H1 (cell line): ENCODE data around the gene SPATA7. TPM values are rescaled to one million over a fixed set of nuclear protein-coding genes. Genes with fewer than 3 reads are reported as not detected.

ENCODE experiments used
- CTCF ChIA-PET: fragments of 300-600 bp; sonication (Branson Sonifier 250); formaldehyde crosslinking; loops from one replicate; lab custom pipeline; 2021; ENCODE audit not compliant: partially characterized antibody; lab: Charles Lee
- POLR2A ChIA-PET: fragments of 300-600 bp; sonication (Branson Sonifier 250); formaldehyde crosslinking; loops from one replicate; lab custom pipeline; 2021; ENCODE audit warnings: inconsistent platforms; ENCODE audit not compliant: partially characterized antibody; lab: Charles Lee
- DNase-seq, 2 experiments: peaks; one replicate each; pipeline versions ENCODE4 v3.0.0 to v3.0.0-alpha.2; 2010 to 2022; ENCODE audit warnings: low spot score in 2 of 2, low read depth in 1 of 2, mixed read lengths in 1 of 2
- FAIRE-seq: peaks from 2 replicates; lab custom pipeline; 2011; peaks lifted over from hg19 to GRCh38; lab: Jason Lieb, UNC
- H2AFZ ChIP-seq: 2 replicates; pipeline ENCODE4 v1.8.1; 2012; ENCODE audit warnings: low read length, inconsistent platforms
- H2AK5ac ChIP-seq: 2 replicates; pipeline ENCODE4 v1.6.1; 2013; ENCODE audit warnings: low read depth, low read length
- H2BK120ac ChIP-seq: replicated peaks from 2 replicates; pipeline ENCODE3; 2013; ENCODE audit warnings: low read depth, low read length, inconsistent platforms
- H2BK12ac ChIP-seq: 2 replicates; pipeline ENCODE4 v1.6.1; 2013; ENCODE audit warnings: low read depth, low read length
- H2BK15ac ChIP-seq: 2 replicates; pipeline ENCODE4 v1.6.1; 2013; ENCODE audit warnings: low read length
- H2BK20ac ChIP-seq: 2 replicates; pipeline ENCODE4 v1.6.1; 2013; ENCODE audit warnings: low read length
- H2BK5ac ChIP-seq: 2 replicates; pipeline ENCODE4 v1.6.1; 2013; ENCODE audit warnings: low read depth, low read length
- H3K14ac ChIP-seq: 2 replicates; pipeline ENCODE4 v1.6.1; 2013; ENCODE audit warnings: inconsistent platforms; ENCODE audit not compliant: insufficient read length
- H3K18ac ChIP-seq: 2 replicates; pipeline ENCODE4 v1.6.1; 2013; ENCODE audit warnings: low read length; ENCODE audit errors: extremely low read depth
- H3K23ac ChIP-seq: 2 replicates; pipeline ENCODE4 v1.6.1; 2013; ENCODE audit warnings: inconsistent platforms; ENCODE audit not compliant: insufficient read length
- H3K23me2 ChIP-seq: 2 replicates; pipeline ENCODE4 v1.6.1; 2013; ENCODE audit warnings: low read depth, low read length
- H3K27ac ChIP-seq: 2 replicates; pipeline ENCODE4 v1.6.1; 2011; ENCODE audit warnings: low read depth, low read length, inconsistent platforms
- H3K27me3 ChIP-seq, 4 experiments: replicated peaks in 1 of 4; 1 replicate in 1 of 4; 2 replicates in 3 of 4; pipeline versions ENCODE4 v1.6.1 to v1.8.1; 2011 to 2013; ENCODE audit warnings: low read length in 3 of 4, mild to moderate bottlenecking in 3 of 4, inconsistent platforms in 2 of 4, mixed read lengths in 2 of 4, moderate library complexity in 1 of 4; ENCODE audit not compliant: control insufficient read depth in 3 of 4, insufficient read depth in 3 of 4; ENCODE audit errors: extremely low read depth in 1 of 4
- H3K36me3 ChIP-seq, 4 experiments: 2 replicates each; pipeline versions ENCODE4 v1.6.1 to v1.8.1; 2011 to 2013; ENCODE audit warnings: mild to moderate bottlenecking in 4 of 4, low read length in 3 of 4, moderate library complexity in 2 of 4, control low read depth in 1 of 4, inconsistent platforms in 1 of 4; ENCODE audit not compliant: insufficient read depth in 4 of 4, control insufficient read depth in 2 of 4
- H3K4ac ChIP-seq: replicated peaks from 2 replicates; pipeline ENCODE3; 2013; ENCODE audit warnings: low read length, low read depth, mixed read lengths, inconsistent platforms; ENCODE audit not compliant: insufficient read length
- H3K4me1 ChIP-seq, 4 experiments: replicated peaks in 1 of 4; 1 replicate in 1 of 4; 2 replicates in 3 of 4; pipeline versions ENCODE4 v1.6.1 to v1.8.1; 2011 to 2013; ENCODE audit warnings: low read length in 3 of 4, inconsistent platforms in 2 of 4, mixed read lengths in 1 of 4; ENCODE audit not compliant: insufficient read depth in 4 of 4, control insufficient read depth in 3 of 4
- H3K4me2 ChIP-seq, 2 experiments: 2 replicates each; pipeline versions ENCODE4 v1.6.1 to v1.8.1; 2011 to 2013; ENCODE audit warnings: low read depth in 2 of 2, low read length in 2 of 2, control low read depth in 1 of 2, inconsistent platforms in 1 of 2, mild to moderate bottlenecking in 1 of 2; ENCODE audit not compliant: insufficient read depth in 1 of 2
- H3K4me3 ChIP-seq, 4 experiments: fragments of 200-600, 300-600 bp in 1 of 4; sonication (generic), shearing (Covaris generic), sonication (Bioruptor Twin) in 1 of 4; 2 replicates each; pipeline versions ENCODE4 v1.5.1 to v1.8.1; 2011 to 2016; ENCODE audit warnings: low read length in 4 of 4, low read depth in 3 of 4, control low read depth in 2 of 4, inconsistent platforms in 2 of 4, mild to moderate bottlenecking in 2 of 4, mixed read lengths in 1 of 4, moderate library complexity in 1 of 4; ENCODE audit not compliant: insufficient read depth in 2 of 4; ENCODE audit errors: extremely low read depth in 1 of 4
- H3K56ac ChIP-seq: replicated peaks from 2 replicates; pipeline ENCODE3; 2013; ENCODE audit warnings: low read depth, mild to moderate bottlenecking, mixed read lengths, low read length, inconsistent platforms; ENCODE audit not compliant: insufficient read length
- H3K79me1 ChIP-seq: 2 replicates; pipeline ENCODE4 v1.6.1; 2013; ENCODE audit warnings: low read depth, low read length, control low read depth
- H3K79me2 ChIP-seq, 2 experiments: 2 replicates each; pipeline versions ENCODE4 v1.6.1 to v1.8.1; 2012 to 2013; ENCODE audit warnings: low read length in 2 of 2, mild to moderate bottlenecking in 2 of 2, inconsistent platforms in 1 of 2; ENCODE audit not compliant: insufficient read depth in 2 of 2, control insufficient read depth in 1 of 2
- H3K9ac ChIP-seq, 4 experiments: replicated peaks in 1 of 4; 1 replicate in 1 of 4; 2 replicates in 3 of 4; pipeline versions ENCODE4 v1.6.1 to v1.8.1; 2011 to 2013; ENCODE audit warnings: low read depth in 3 of 4, low read length in 3 of 4, control low read depth in 2 of 4, mild to moderate bottlenecking in 2 of 4, moderate library complexity in 2 of 4, inconsistent platforms in 1 of 4; ENCODE audit errors: extremely low read depth in 1 of 4
- H3K9me3 ChIP-seq, 2 experiments: 2 replicates each; pipeline versions ENCODE4 v1.6.1 to v1.8.1; 2012 to 2013; ENCODE audit warnings: mild to moderate bottlenecking in 2 of 2, moderate library complexity in 2 of 2, control low read depth in 1 of 2, inconsistent platforms in 1 of 2, low read depth in 1 of 2, low read length in 1 of 2, mixed read lengths in 1 of 2; ENCODE audit not compliant: insufficient read depth in 2 of 2
- H4K20me1 ChIP-seq, 2 experiments: replicated peaks in 1 of 2; 2 replicates each; pipeline versions ENCODE3 to v1.8.1; 2011 to 2013; ENCODE audit warnings: inconsistent platforms in 2 of 2, low read length in 2 of 2, mild to moderate bottlenecking in 1 of 2; ENCODE audit not compliant: insufficient read depth in 2 of 2, control insufficient read depth in 1 of 2
- H4K5ac ChIP-seq: 2 replicates; pipeline ENCODE4 v1.6.1; 2013; ENCODE audit warnings: low read length, low read depth, mixed read lengths, inconsistent platforms; ENCODE audit not compliant: insufficient read length
- H4K8ac ChIP-seq: 2 replicates; pipeline ENCODE4 v1.8.0; 2013; ENCODE audit warnings: mild to moderate bottlenecking, moderate library complexity, low read length, inconsistent platforms; ENCODE audit not compliant: insufficient read depth; ENCODE audit errors: extremely low read depth
- H4K91ac ChIP-seq: replicated peaks from 2 replicates; pipeline ENCODE3; 2013; ENCODE audit warnings: low read length, mixed read lengths, inconsistent platforms; ENCODE audit not compliant: insufficient read length
- CBX8 ChIP-seq: fragments of 300-800, 300-1000 bp; sonication (generic); IDR thresholded peaks from 2 replicates; pipeline ENCODE4 v1.7.1; 2016; ENCODE audit warnings: low read depth, low read length, borderline replicate concordance
- CHD2 ChIP-seq: IDR thresholded peaks from 2 replicates; pipeline ENCODE4 v1.6.1; 2012; ENCODE audit warnings: low read length, improper control_type of control experiment
- GTF2F1 ChIP-seq: IDR thresholded peaks from 2 replicates; pipeline ENCODE4 v1.6.1; 2012; ENCODE audit warnings: low read depth, low read length, improper control_type of control experiment, borderline replicate concordance
- JUND ChIP-seq: IDR thresholded peaks from 2 replicates; pipeline ENCODE4 v1.6.1; 2011; ENCODE audit warnings: mild to moderate bottlenecking, improper control_type of control experiment, low read length
- NRF1 ChIP-seq: IDR thresholded peaks from 2 replicates; pipeline ENCODE4 v1.6.1; 2011; ENCODE audit warnings: mild to moderate bottlenecking, low read depth, low read length, improper control_type of control experiment
- RAD21 ChIP-seq, 2 experiments: IDR thresholded peaks in 1 of 2; conservative IDR thresholded peaks in 1 of 2; 2 replicates each; pipeline ENCODE4 v1.6.1; 2011; ENCODE audit warnings: low read depth in 2 of 2, low read length in 2 of 2, improper control_type of control experiment in 1 of 2, inconsistent platforms in 1 of 2, mild to moderate bottlenecking in 1 of 2, moderate library complexity in 1 of 2
- RNF2 ChIP-seq: fragments of 200-900, 300-1000 bp; sonication (generic); IDR thresholded peaks from 2 replicates; pipeline ENCODE4 v1.7.1; 2016; ENCODE audit warnings: borderline replicate concordance, low read depth, mild to moderate bottlenecking, antibody characterized with exemption, low read length; ENCODE audit not compliant: poor library complexity, severe bottlenecking; ENCODE audit errors: missing control alignments
- ZNF274 ChIP-seq: IDR thresholded peaks from 2 replicates; pipeline ENCODE4 v1.7.0; 2012; ENCODE audit warnings: low read length, borderline replicate concordance; ENCODE audit errors: extremely low read depth
- WGBS, 2 experiments: shearing (Covaris generic) in 1 of 2; methylation state at CpG; one replicate each; pipeline versions ENCODE4 v1.1.6 to v1.1.7; 2013 to 2015; ENCODE audit warnings: low lambda C conversion rate in 2 of 2, mixed read lengths in 2 of 2, inconsistent platforms in 1 of 2, low coverage in 1 of 2, missing lambda C conversion rate in 1 of 2; ENCODE audit not compliant: insufficient replicate concordance in 2 of 2, insufficient coverage in 1 of 2, insufficient read length in 1 of 2; ENCODE audit errors: extremely low coverage in 1 of 2, missing lambda C conversion rate in 1 of 2; 5-methylcytosine and 5-hydroxymethylcytosine counted together
- polyA plus RNA-seq, 7 experiments: library from polyadenylated mRNA; depleted of rRNA in 3 of 7; stranded (reverse) in 5 of 7; unstranded in 2 of 7; fragments of >200 nt in 5 of 7; fragments of 200-250 nt in 2 of 7; gene quantifications; 1 replicate in 5 of 7; 2 replicates in 1 of 7; 4 replicates in 1 of 7; pipeline versions ENCODE4 v1.2.1 to v1.2.3, GENCODE V29; 2011 to 2013; ENCODE audit warnings: missing spikeins in 2 of 7, mixed read lengths in 2 of 7
- total RNA-seq: library from RNA; stranded (reverse); fragmentation: NEBNext Ultra II Directional; extraction: Animal tissue kit (Norgen Biotek cat#: 25700); gene quantifications from 2 replicates; pipeline ENCODE4 v1.2.1, GENCODE V29; 2021
- TF ChIP-seq, protein P1 (sequence below): IDR thresholded peaks from 2 replicates; pipeline ENCODE4 v1.6.1; 2011; ENCODE audit warnings: low read depth, mild to moderate bottlenecking, low read length; ENCODE audit not compliant: insufficient read depth
- TF ChIP-seq, protein P2 (sequence below): IDR thresholded peaks from 2 replicates; pipeline ENCODE4 v1.6.1; 2011; ENCODE audit warnings: low read length, improper control_type of control experiment

The SPATA7 gene
- total and polyA plus RNA-seq, 2 of the 8 experiments (the other 6 are each of a cell fraction or from before 2014, with no cell fraction given): 3.8 to 6.7 TPM

DNA sequence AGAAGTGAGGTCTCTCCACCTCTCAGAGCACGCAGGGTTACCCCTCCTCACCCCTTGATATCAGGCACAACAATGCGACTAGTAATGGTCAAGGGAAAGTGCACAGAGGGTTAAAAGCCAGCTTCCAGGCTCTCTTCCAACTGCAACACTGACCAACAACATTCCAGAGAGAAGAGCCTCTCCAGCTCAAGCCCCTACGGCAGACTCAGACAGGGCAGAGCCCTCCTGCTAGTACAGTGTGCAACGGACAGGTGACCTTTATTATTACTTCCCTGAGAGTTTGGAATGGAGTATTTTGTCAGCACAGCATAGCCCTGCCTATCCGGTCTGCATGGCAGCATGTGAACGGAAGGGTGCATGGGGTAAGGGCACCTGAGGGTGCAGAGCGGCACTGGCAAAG is 96.3 kb downstream of the SPATA7 start:
- peaks cover 2 to 20% (median 11%) of the 10 kb centered on the region in 4 experiments; a peak in 7 of 8 replicates for H3K36me3 ChIP-seq
- TF ChIP-seq RAD21 (IDR thresholded peaks at IDR 0.05 in 1 of 2, conservative IDR thresholded peaks at IDR 0.05 in 1 of 2; ENCODE audit: low read depth in 2 of 2, low read length in 2 of 2) (no peak), NRF1 (no peak), GTF2F1 (no peak), RNF2 (no peak), CBX8 (no peak), JUND (no peak), ZNF274 (no peak), CHD2 (no peak)
- TF ChIP-seq, protein P1, sequence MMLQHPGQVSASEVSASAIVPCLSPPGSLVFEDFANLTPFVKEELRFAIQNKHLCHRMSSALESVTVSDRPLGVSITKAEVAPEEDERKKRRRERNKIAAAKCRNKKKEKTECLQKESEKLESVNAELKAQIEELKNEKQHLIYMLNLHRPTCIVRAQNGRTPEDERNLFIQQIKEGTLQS: no peak
- TF ChIP-seq, protein P2, sequence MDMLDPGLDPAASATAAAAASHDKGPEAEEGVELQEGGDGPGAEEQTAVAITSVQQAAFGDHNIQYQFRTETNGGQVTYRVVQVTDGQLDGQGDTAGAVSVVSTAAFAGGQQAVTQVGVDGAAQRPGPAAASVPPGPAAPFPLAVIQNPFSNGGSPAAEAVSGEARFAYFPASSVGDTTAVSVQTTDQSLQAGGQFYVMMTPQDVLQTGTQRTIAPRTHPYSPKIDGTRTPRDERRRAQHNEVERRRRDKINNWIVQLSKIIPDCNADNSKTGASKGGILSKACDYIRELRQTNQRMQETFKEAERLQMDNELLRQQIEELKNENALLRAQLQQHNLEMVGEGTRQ: no peak

More for the DNA sequence above, 96.3 kb downstream of the SPATA7 start:
- Histone ChIP-seq H3K56ac (no peak overlapping the region), H3K79me2 (no peaks in the 10 kb centered on the region), H2BK12ac (peak overlapping the region; percentile 71; the same call in 1 of the 2 replicates), H3K14ac (peak overlapping the region; percentile 83), H3K4me3 (no peak overlapping the region), H4K91ac (peak overlapping the region; percentile 98), H4K8ac (no peak overlapping the region; the same call in 1 of the 2 replicates), H3K23ac (no peak overlapping the region), H3K18ac (peak overlapping the region; percentile 86), H3K9me3 (no peaks in the 10 kb centered on the region), H2BK120ac (peak overlapping the region; percentile 95), H3K27ac (0 out of 2 replicates have a peak overlapping the region, but pooled peaks have one; percentile 15), H3K4ac (peak overlapping the region; percentile 93), H2AK5ac (peak overlapping the region; percentile 90; the same call in 1 of the 2 replicates), H3K23me2 (no peaks in the 10 kb centered on the region; the same call in 1 of the 2 replicates), H3K9ac (no peak overlapping the region), H2BK15ac (0 out of 2 replicates have a peak overlapping the region, but pooled peaks have one; percentile 88), H3K4me2 (peak overlapping the region in 1 of 2 experiments; percentile 9; a peak in 1 of 4 replicates), H2BK5ac (peak overlapping the region; percentile 88; the same call in 1 of the 2 replicates), H3K79me1 (no peaks in the 10 kb centered on the region), H3K4me1 (peaks cover 6 to 21% (median 13%) of the 10 kb centered on the region in 4 experiments; a peak in 6 of 7 replicates), H2AFZ (no peak overlapping the region), H4K5ac (peak overlapping the region; percentile 22), H2BK20ac (peak overlapping the region; percentile 98; the same call in 1 of the 2 replicates), H3K27me3 (no peaks in the 10 kb centered on the region), H4K20me1 (no peaks in the 10 kb centered on the region)
- WGBS, 2 experiments: 91% methylated on average over 7 of the region's 7 CpGs; no CpG with 5 or more reads in 1 of the 2 experiments
- DNase-seq (no peak), FAIRE-seq (no peak)
- ChIA-PET CTCF (interaction anchor here (0.8 to 3.6 kb wide), 6 partner anchors 11 to 468 kb away, joined by 3 to 19 read pairs (median 4); no protein-coding TSS in a partner anchor), POLR2A (interaction anchor here (0.9 to 1.6 kb wide), 2 partner anchors 12 to 17 kb away, joined by 3 to 4 read pairs; no protein-coding TSS in a partner anchor)
